HG02884 (cell line): ENCODE results near the gene UNC79.

ENCODE experiments used
- ATAC-seq: cut with Tn5 transposase; IDR thresholded peaks from one replicate; pipeline ENCODE4 v1.9.1; 2021; ENCODE audit warnings: mild to moderate bottlenecking, moderate library complexity; ENCODE audit not compliant: unreplicated experiment

UNC79 gene

GRCh38 chr14:93544212-93544611 is 113.5 kb downstream of the UNC79 start:
- no peak for ATAC-seq

GRCh38 chr14:93546642-93547041 is 115.9 kb downstream of the UNC79 start:
- no peak for ATAC-seq

DNA sequence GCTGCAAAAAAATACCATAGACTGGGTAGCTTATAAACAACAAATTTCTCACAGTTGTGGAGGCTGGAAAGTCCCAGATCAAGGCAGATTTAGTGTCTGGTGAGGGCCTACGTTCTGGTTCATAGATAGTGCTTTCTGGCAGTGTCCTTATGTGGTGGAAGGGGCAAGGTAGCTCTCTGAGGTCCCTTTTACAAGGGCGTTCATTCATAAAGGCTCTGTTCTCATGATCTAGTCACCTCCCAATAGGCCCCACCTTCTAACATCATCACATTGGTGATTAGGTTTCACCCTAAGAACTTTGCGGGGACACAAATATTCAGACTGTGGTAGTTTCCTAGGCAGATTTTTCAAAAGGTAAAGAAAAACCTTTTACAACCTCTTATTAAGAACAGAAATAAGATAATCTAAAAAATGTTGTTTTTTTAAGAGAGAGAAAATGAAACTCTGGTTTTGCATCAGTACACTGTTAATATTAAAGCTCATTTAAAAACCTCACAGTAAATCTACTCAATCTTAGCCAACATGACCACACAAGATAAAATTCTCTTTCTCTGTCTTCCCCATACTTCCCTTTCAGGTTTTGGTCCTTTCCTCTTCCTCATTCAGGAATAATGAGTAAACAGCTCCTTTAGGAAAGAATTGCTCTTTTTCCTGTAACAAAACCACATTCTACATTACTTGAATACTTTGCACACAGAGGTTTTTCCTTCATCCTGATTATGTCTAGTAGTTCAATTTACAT is 117.5 kb downstream of the UNC79 start:
- peak; percentile 63 for ATAC-seq

GRCh38 chr14:93549595-93549994 is 118.9 kb downstream of the UNC79 start:
- ATAC-seq, result no peak

- no peak for ATAC-seq
Measured at GRCh38 chr14:93564918-93565317, 134.2 kb downstream of the UNC79 start.

GRCh38 chr14:93566065-93566693 is 135.4 kb downstream of the UNC79 start:
- ATAC-seq, result no peak

GRCh38 chr14:93571275-93571674 is 140.5 kb downstream of the UNC79 start:
- no peak for ATAC-seq

DNA sequence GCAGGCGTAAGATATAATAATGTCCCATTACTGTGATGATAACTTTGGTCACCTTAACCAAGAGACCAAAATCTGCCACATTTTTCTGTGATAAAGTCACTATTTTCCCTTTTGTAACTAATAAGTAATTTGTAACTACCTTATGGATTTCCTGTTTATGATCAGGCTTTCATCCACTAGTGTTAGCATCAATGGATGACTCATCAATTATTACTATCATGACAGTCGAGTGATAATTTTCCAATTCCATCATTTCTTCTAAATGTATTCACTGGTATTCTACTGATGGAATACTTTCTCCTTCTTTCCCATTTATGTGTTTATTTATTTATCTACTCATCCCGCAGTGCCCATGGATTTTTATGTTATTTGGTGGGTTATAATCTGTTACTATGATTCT is 148.4 kb downstream of the UNC79 start:
- no peak for ATAC-seq

DNA sequence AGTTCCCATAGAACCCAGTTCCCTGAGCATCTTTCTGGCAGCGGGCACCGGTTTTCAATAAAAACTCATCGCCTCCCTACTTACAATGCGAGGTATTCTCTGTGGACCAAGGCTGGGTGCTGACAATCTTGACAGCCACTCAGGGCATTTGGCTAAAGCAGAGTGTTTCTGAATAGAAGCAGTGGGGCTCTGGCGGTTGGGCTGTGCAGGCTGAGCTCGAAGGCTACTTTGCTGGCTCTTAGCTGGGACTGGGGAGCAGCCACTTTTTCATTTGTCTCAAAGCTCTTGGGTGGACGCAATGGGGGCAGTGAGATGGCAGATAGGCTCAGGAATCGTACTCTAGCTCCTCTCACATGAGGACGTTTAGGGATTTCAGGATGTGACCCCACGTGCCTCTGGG is 151.8 kb downstream of the UNC79 start:
- no peak for ATAC-seq

DNA sequence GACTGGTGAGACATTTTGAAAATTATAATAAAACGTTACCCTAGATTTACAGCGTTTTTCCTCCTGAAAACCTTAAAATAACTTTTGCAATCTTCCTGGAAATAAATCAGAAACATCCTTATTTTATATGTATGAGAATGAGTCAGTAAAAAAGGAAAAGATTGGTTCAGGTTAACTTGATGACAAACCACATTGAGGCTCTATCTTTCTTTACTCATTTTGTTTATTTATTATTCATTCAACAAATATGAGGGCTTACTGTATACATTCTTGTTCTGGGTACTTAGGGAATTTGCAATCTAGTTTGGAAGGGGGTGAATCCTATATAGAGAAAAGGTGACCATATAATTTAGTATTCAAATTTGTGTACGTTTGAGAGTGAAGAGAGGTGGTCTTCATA is 156.6 kb downstream of the UNC79 start:
- ATAC-seq, result no peak

- ATAC-seq, result no peak
Measured at GRCh38 chr14:93591506-93591905, 160.8 kb downstream of the UNC79 start.

GRCh38 chr14:93592786-93593185 is 162.0 kb downstream of the UNC79 start:
- ATAC-seq, result no peak

DNA sequence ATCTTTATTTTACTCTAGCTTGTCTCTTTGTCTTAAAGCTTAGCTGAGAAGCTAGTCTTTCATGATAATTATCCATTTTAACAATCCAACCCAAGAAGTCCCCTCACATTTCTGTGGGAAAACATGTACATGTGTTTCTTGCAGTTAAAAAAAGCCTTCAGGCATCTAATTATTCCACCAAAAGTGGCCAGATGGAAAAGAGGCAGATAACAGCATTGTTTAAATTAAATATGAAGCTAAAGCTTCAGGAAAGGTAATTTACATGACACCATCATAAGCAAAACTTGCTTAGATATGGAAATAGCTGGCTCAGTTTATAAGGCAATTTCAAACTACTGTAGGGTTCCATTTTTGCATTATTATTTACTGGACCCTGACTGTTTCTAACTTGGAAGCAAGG is 175.4 kb downstream of the UNC79 start:
- ATAC-seq, result no peak

DNA sequence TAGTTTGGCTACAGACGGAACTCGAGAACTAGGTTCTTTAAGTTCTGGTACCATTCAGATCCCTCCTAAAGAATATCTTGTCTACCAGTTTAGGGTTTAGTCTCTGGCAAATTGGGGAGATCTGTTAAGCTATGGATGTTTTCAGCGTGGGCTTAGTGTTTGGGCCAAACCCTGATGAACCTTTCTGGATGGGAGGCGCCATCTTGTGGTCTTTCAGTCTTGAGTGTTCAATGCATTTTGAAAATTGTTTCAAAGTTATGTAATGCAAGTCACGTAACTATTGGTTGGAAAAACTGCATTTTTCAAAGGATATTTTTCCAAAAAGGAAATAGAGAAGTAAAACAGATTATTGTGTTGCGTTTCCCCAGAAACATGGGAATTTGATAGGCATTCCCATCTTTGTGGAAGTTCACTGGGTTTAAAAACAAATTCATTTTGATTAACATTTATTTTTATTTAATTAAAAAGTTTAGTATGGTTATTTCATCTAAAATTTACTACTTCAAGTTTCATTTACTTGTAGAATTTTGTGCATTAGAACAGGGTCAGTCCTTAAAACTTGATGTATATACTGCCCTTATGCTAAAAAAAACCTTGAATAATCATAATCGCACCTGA is 188.5 kb downstream of the UNC79 start:
- no peak for ATAC-seq

DNA sequence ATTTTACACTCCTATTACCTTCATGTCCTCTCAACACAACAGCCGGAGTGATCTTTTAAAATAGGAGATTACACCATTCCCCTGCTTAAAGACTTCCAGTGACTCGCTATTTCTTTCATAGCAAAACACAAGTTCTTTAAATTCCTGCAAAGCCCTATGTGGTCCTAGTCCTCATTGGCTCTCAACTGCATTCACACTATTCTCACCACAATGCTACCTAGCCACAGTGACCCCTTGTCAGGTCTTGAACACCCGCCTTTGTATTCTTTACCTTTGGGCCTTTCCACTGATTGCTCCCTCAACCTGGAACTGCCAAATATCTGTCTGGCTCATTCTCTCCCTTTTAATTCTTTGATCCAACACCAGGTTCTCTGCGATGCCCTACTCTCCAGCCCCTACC is 197.3 kb downstream of the UNC79 start:
- ATAC-seq, result no peak

DNA sequence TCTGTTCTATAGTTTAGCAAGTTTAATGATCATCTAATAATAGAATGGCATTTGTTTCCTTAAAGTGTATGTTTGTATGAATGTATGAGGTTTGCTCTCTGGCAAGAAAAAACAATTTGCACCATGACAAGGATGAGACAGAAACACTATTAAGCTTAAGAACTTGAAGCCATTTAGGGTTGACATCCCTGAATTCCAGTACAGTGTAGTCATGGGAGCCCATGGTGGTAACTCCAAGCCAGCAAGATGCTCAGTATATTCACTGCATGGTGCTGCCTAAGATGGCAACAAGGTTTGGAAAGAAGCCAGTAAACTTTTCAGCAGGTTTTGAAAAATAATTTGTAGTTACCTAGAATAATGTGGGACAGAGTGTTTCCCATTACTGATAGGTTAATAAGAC is 198.9 kb downstream of the UNC79 start:
- ATAC-seq, result no peak

GRCh38 chr14:93638790-93639189 is 208.1 kb downstream of the UNC79 start:
- ATAC-seq, result no peak

GRCh38 chr14:93643127-93643526 is 212.4 kb downstream of the UNC79 start:
- no peak for ATAC-seq

DNA sequence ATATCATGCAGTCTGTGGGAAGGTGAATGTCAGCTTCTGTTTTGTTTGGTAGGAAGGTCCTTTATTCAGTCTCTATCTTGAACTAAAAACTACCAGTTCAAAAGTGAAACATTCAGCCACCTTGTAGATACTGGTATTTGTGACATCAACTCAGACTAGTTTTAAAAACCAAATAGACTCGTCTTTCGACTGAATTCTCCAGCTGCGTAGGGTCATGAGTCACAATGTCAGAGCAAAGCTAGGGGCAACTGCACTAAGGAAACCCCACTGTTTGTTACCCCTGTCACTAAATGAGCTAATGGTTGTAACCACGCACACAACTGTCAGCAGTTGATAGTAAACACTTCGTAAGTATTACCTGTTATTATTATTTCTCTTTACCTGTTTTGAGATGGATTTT is 212.9 kb downstream of the UNC79 start:
- no peak for ATAC-seq

DNA sequence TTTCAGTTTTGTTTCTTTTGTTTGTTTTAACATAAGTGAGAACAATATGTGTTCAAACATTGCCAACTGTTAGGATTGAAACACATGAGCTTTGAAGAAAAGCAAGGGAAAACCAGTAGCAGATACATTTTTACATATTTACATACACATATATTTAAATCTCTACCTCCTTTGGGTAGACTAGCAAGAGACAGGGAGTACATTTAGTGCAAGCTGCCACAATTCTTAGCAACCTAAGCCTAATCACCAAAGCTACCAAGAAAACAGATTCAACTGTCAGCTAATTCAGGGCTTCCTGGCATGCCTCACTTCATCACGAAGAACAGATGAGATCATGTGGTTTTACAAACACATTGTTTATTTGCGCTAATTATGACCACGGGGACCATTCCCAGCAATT is 214.5 kb downstream of the UNC79 start:
- ATAC-seq, result no peak

- ATAC-seq, result no peak
Measured at GRCh38 chr14:93648440-93649168, 217.9 kb downstream of the UNC79 start.

DNA sequence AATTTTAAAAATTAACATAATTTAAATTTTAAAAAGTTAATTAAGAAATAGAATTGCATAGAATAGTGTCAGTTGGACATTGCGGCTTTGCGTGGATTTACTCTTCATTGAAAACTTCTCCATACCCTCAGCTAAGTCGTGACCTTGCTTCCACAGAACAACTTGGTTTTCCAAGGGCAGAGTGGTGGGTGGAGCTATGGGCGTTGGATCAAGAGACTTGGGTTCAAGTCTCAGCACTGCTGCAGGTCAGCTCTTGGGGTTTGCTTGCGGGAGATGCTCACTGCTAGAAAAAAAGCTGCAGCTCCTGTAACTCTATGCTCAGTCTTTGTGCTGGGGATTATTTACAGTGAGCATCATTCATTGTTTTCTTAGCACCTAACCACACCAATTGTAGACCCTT is 223.9 kb downstream of the UNC79 start:
- ATAC-seq, result no peak
